HL-60 (cell line): ENCODE measurements around the gene AANAT.

Experiments
- DNase-seq, 2 experiments: peaks; one replicate each; pipeline ENCODE4 v3.0.0-alpha.2; 2010 to 2020; ENCODE audit warnings: low read depth in 1 of 2, low spot score in 1 of 2
- H3K27ac ChIP-seq: fragments of 250-450 bp; sonication (Bioruptor Pico); replicated peaks from 2 replicates; pipeline ENCODE4 v1.5.1; 2020; ENCODE audit warnings: mild to moderate bottlenecking, moderate library complexity
- H3K27me3 ChIP-seq: fragments of 250-450 bp; sonication (Bioruptor Pico); 2 replicates; pipeline ENCODE4 v1.5.1; 2021; ENCODE audit warnings: mild to moderate bottlenecking, moderate library complexity; ENCODE audit not compliant: insufficient read depth, poor library complexity, severe bottlenecking
- H3K4me3 ChIP-seq: replicated peaks from 2 replicates; pipeline ENCODE4 v1.5.1; 2011; ENCODE audit warnings: mild to moderate bottlenecking, control low read depth, low read length; ENCODE audit not compliant: insufficient read depth
- GABPA ChIP-seq: IDR thresholded peaks from 2 replicates; pipeline ENCODE4 v1.6.1; 2012; ENCODE audit warnings: low read depth
- POLR2AphosphoS5 ChIP-seq: IDR thresholded peaks from 2 replicates; pipeline ENCODE4 v1.6.1; 2012; ENCODE audit warnings: low read depth
- SPI1 ChIP-seq: IDR thresholded peaks from 2 replicates; pipeline ENCODE4 v1.6.1; 2012; ENCODE audit warnings: low read depth, mild to moderate bottlenecking, borderline replicate concordance
- TF ChIP-seq, protein P1 (sequence below): IDR thresholded peaks from one replicate; pipeline ENCODE4 v1.5.1; 2011; ENCODE audit warnings: low read length, control low read depth, inconsistent platforms; ENCODE audit not compliant: insufficient read depth
- TF ChIP-seq, protein P2 (sequence below): IDR thresholded peaks from 2 replicates; pipeline ENCODE4 v1.6.1; 2012; ENCODE audit warnings: low read depth; ENCODE audit not compliant: insufficient replicate concordance

Gene AANAT

GRCh38 chr17:76421044-76421407 lies 46.4 kb upstream of the AANAT start:
- DNase-seq: no peak
- no peak overlapping the region for H3K27ac ChIP-seq

DNA sequence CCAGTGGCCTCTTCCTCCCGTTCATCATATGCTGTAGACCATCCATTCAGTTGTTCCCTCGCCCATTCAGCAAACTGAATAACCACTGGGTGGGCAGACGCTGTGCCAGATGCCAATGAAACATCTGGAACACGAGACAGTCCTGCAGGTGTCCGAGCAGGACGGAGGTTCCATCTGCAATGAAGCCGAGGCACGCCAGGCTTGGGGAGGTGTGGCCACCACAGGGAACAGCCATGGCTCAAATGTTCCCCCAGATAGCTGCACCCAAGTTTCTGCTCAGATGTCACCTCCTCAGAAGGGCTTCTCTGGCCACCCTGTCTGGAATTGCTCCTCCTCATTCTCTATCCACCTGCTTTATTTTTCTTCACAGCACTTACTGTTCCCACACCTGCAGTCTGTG lies 45.0 kb upstream of the AANAT start:
- Histone ChIP-seq H3K4me3 (no peak overlapping the region), H3K27ac (no peak overlapping the region), H3K27me3 (no peaks in the 10 kb centered on the region)
- no peak for TF ChIP-seq GABPA
- TF ChIP-seq, protein P1, sequence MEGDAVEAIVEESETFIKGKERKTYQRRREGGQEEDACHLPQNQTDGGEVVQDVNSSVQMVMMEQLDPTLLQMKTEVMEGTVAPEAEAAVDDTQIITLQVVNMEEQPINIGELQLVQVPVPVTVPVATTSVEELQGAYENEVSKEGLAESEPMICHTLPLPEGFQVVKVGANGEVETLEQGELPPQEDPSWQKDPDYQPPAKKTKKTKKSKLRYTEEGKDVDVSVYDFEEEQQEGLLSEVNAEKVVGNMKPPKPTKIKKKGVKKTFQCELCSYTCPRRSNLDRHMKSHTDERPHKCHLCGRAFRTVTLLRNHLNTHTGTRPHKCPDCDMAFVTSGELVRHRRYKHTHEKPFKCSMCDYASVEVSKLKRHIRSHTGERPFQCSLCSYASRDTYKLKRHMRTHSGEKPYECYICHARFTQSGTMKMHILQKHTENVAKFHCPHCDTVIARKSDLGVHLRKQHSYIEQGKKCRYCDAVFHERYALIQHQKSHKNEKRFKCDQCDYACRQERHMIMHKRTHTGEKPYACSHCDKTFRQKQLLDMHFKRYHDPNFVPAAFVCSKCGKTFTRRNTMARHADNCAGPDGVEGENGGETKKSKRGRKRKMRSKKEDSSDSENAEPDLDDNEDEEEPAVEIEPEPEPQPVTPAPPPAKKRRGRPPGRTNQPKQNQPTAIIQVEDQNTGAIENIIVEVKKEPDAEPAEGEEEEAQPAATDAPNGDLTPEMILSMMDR: no peak
- no peak for TF ChIP-seq SPI1
- TF ChIP-seq, protein P2, sequence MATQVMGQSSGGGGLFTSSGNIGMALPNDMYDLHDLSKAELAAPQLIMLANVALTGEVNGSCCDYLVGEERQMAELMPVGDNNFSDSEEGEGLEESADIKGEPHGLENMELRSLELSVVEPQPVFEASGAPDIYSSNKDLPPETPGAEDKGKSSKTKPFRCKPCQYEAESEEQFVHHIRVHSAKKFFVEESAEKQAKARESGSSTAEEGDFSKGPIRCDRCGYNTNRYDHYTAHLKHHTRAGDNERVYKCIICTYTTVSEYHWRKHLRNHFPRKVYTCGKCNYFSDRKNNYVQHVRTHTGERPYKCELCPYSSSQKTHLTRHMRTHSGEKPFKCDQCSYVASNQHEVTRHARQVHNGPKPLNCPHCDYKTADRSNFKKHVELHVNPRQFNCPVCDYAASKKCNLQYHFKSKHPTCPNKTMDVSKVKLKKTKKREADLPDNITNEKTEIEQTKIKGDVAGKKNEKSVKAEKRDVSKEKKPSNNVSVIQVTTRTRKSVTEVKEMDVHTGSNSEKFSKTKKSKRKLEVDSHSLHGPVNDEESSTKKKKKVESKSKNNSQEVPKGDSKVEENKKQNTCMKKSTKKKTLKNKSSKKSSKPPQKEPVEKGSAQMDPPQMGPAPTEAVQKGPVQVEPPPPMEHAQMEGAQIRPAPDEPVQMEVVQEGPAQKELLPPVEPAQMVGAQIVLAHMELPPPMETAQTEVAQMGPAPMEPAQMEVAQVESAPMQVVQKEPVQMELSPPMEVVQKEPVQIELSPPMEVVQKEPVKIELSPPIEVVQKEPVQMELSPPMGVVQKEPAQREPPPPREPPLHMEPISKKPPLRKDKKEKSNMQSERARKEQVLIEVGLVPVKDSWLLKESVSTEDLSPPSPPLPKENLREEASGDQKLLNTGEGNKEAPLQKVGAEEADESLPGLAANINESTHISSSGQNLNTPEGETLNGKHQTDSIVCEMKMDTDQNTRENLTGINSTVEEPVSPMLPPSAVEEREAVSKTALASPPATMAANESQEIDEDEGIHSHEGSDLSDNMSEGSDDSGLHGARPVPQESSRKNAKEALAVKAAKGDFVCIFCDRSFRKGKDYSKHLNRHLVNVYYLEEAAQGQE: no peak
- no peak for TF ChIP-seq POLR2AphosphoS5
- DNase-seq: no peak

More at GRCh38 chr17:76421044-76421407, 46.4 kb upstream of the AANAT start:
- Histone ChIP-seq H3K4me3 (no peak overlapping the region), H3K27me3 (no peaks in the 10 kb centered on the region)
- TF ChIP-seq, protein P2: no peak

GRCh38 chr17:76422860-76423259 lies 44.5 kb upstream of the AANAT start:
- DNase-seq: no peak
- no peak overlapping the region for H3K4me3 ChIP-seq
- H3K27ac ChIP-seq: no peak overlapping the region
- H3K27me3 ChIP-seq: no peaks in the 10 kb centered on the region
- TF ChIP-seq, protein P2: no peak
- no peak for TF ChIP-seq GABPA
- TF ChIP-seq POLR2AphosphoS5: no peak
- TF ChIP-seq, protein P1: no peak
- TF ChIP-seq SPI1: no peak

- H3K27me3 ChIP-seq: no peaks in the 10 kb centered on the region
- H3K27ac ChIP-seq: no peak overlapping the region
- DNase-seq: no peak
- H3K4me3 ChIP-seq: no peak overlapping the region
- TF ChIP-seq, protein P2: no peak
- no peak for TF ChIP-seq GABPA
- TF ChIP-seq SPI1: no peak
- TF ChIP-seq POLR2AphosphoS5: no peak
- TF ChIP-seq, protein P1: no peak
These were observed 40.5 kb upstream of the AANAT start for GRCh38 chr17:76426853-76427252.
